HCT116 (cell line): Measurements from ENCODE around the gene PLB1. TPM values are rescaled to one million over a fixed set of nuclear protein-coding genes. Genes with fewer than 3 reads are reported as not detected.

Experiments
- ATAC-seq: fragments of 200-7000 bp; cut with Tn5 transposase; 2 replicates; pipeline ENCODE4 v1.9.1; 2020; ENCODE audit warnings: mild to moderate bottlenecking, moderate library complexity
- BruUV-seq: library from RNA; stranded (reverse); fragments of 400-500 nt; replicated peaks from 2 replicates; lab custom pipeline; 2021; lab: Mats Ljungman, UMichigan
- CTCF ChIA-PET: fragments of 300-600 bp; sonication (Branson Sonifier 250); formaldehyde crosslinking; loops from one replicate; lab custom pipeline; 2021; ENCODE audit warnings: antibody characterized with exemption; lab: Charles Lee
- POLR2A ChIA-PET: fragments of 300-600, 350-600 bp; sonication (Branson Sonifier 250); formaldehyde crosslinking; loops from one replicate; lab custom pipeline; 2021; ENCODE audit warnings: antibody characterized with exemption; lab: Charles Lee
- RAD21 ChIA-PET, 2 experiments: fragments of 300-600 bp; sonication (Branson Sonifier 250); formaldehyde crosslinking; loops; one replicate each; lab custom pipeline; 2023; ENCODE audit warnings: low total read pairs in 2 of 2; ENCODE audit not compliant: uncharacterized antibody in 2 of 2, unreplicated experiment in 2 of 2, low non-redundant PET in 1 of 2; lab: Charles Lee
- DNase-seq: peaks from one replicate; pipeline ENCODE4 v3.0.0-alpha.2; 2010; ENCODE audit warnings: low read depth, low spot score
- H2AFZ ChIP-seq: fragments of 200-600 bp; shearing (Covaris generic), sonication (generic); 2 replicates; pipeline ENCODE4 v1.6.1; 2017; ENCODE audit warnings: low read depth, mixed run types, mixed read lengths, antibody characterized with exemption, low read length; ENCODE audit not compliant: poor library complexity, severe bottlenecking
- H3K27ac ChIP-seq: 2 replicates; pipeline ENCODE4 v1.5.1; 2012; ENCODE audit warnings: low read depth, low read length
- H3K27me3 ChIP-seq: fragments of 200-600 bp; sonication (generic); 2 replicates; pipeline ENCODE4 v1.6.1; 2016; ENCODE audit warnings: mixed run types, low read length, mixed read lengths; ENCODE audit not compliant: insufficient read depth
- H3K36me3 ChIP-seq, 2 experiments: fragments of 200-500 bp in 1 of 2; fragments of 200-600 bp in 1 of 2; sonication (Bioruptor generic) in 1 of 2; sonication (generic) in 1 of 2; 2 replicates each; pipeline versions ENCODE4 v1.5.1 to v1.6.1; 2014 to 2016; ENCODE audit warnings: low read length in 2 of 2, inconsistent platforms in 1 of 2, mixed read lengths in 1 of 2, mixed run types in 1 of 2; ENCODE audit not compliant: insufficient read depth in 2 of 2, control insufficient read depth in 1 of 2
- H3K4me1 ChIP-seq, 2 experiments: fragments of 200-600 bp in 1 of 2; sonication (generic) in 1 of 2; 2 replicates each; pipeline versions ENCODE4 v1.5.1 to v1.6.1; 2012 to 2017; ENCODE audit warnings: low read length in 2 of 2, inconsistent platforms in 1 of 2, mild to moderate bottlenecking in 1 of 2, mixed read lengths in 1 of 2, mixed run types in 1 of 2, moderate library complexity in 1 of 2; ENCODE audit not compliant: insufficient read depth in 2 of 2, control insufficient read depth in 1 of 2
- H3K4me2 ChIP-seq: fragments of 200-600 bp; sonication (generic); 2 replicates; pipeline ENCODE4 v1.6.1; 2017; ENCODE audit warnings: mixed run types, low read length, mixed read lengths
- H3K4me3 ChIP-seq, 2 experiments: fragments of 200-600 bp in 1 of 2; sonication (generic) in 1 of 2; replicated peaks in 1 of 2; 2 replicates each; pipeline ENCODE4 v1.5.1; 2011 to 2016; ENCODE audit warnings: low read length in 2 of 2, control low read depth in 1 of 2, low read depth in 1 of 2, mild to moderate bottlenecking in 1 of 2, mixed read lengths in 1 of 2, mixed run types in 1 of 2
- H3K79me2 ChIP-seq: fragments of 200-600 bp; sonication (generic); 2 replicates; pipeline ENCODE4 v1.6.1; 2017; ENCODE audit warnings: mild to moderate bottlenecking, mixed run types, low read length, moderate library complexity, mixed read lengths; ENCODE audit not compliant: insufficient read depth
- H3K9ac ChIP-seq: fragments of 200-600 bp; sonication (generic); 2 replicates; pipeline ENCODE4 v1.6.1; 2016; ENCODE audit warnings: low read length, mixed read lengths
- H3K9me2 ChIP-seq: fragments of 200-600 bp; sonication (generic), shearing (Covaris generic); 2 replicates; pipeline ENCODE4 v1.6.1; 2017; ENCODE audit warnings: mixed run types, mild to moderate bottlenecking, moderate library complexity; ENCODE audit not compliant: insufficient read depth
- H3K9me3 ChIP-seq, 2 experiments: fragments of 200-500 bp in 1 of 2; fragments of 200-600 bp in 1 of 2; sonication (Bioruptor generic) in 1 of 2; sonication (generic) in 1 of 2; 2 replicates each; pipeline ENCODE4 v1.6.1; 2014 to 2017; ENCODE audit warnings: low read length in 2 of 2, mixed read lengths in 2 of 2, inconsistent platforms in 1 of 2, low read depth in 1 of 2, mild to moderate bottlenecking in 1 of 2, mixed run types in 1 of 2, moderate library complexity in 1 of 2; ENCODE audit not compliant: control insufficient read depth in 1 of 2, insufficient read depth in 1 of 2
- H4K20me1 ChIP-seq: fragments of 200-600 bp; sonication (generic), shearing (Covaris generic); 2 replicates; pipeline ENCODE4 v1.6.1; 2017; ENCODE audit warnings: mixed run types, mild to moderate bottlenecking, moderate library complexity; ENCODE audit not compliant: insufficient read depth
- ATF3 ChIP-seq: IDR thresholded peaks from 2 replicates; pipeline ENCODE4 v1.6.1; 2012
- CBX3 ChIP-seq: IDR thresholded peaks from 2 replicates; pipeline ENCODE4 v1.6.1; 2012; ENCODE audit warnings: low read depth
- CEBPB ChIP-seq: IDR thresholded peaks from 2 replicates; pipeline ENCODE4 v1.6.1; 2012; ENCODE audit warnings: low read depth
- CTCF ChIP-seq, 3 experiments: fragments of 200-600 bp in 1 of 3; sonication (generic) in 1 of 3; IDR thresholded peaks in 2 of 3; conservative IDR thresholded peaks in 1 of 3; 2 replicates each; pipeline ENCODE4 v1.5.1; 2012 to 2017; ENCODE audit warnings: low read depth in 2 of 3, low read length in 2 of 3, antibody characterized with exemption in 1 of 3, borderline replicate concordance in 1 of 3, control low read depth in 1 of 3, mild to moderate bottlenecking in 1 of 3, mixed read lengths in 1 of 3, mixed run types in 1 of 3, moderate library complexity in 1 of 3; ENCODE audit not compliant: insufficient read depth in 1 of 3
- EGR1 ChIP-seq: IDR thresholded peaks from 2 replicates; pipeline ENCODE4 v1.6.1; 2012; ENCODE audit warnings: low read depth
- ELF1 ChIP-seq: IDR thresholded peaks from 2 replicates; pipeline ENCODE4 v1.6.1; 2012; ENCODE audit warnings: low read depth, borderline replicate concordance
- EZH2 ChIP-seq: fragments of 200-600 bp; sonication (generic); IDR thresholded peaks from 2 replicates; pipeline ENCODE4 v1.6.1; 2017; ENCODE audit warnings: antibody characterized with exemption, mixed run types
- EZH2phosphoT487 ChIP-seq: fragments of 200-600 bp; IDR thresholded peaks from 2 replicates; pipeline ENCODE4 v1.6.1; 2018; ENCODE audit warnings: antibody characterized with exemption, borderline replicate concordance
- FOSL1 ChIP-seq: IDR thresholded peaks from 2 replicates; pipeline ENCODE4 v1.6.1; 2012; ENCODE audit warnings: low read depth
- JUND ChIP-seq: IDR thresholded peaks from 2 replicates; pipeline ENCODE4 v1.6.1; 2012
- MAX ChIP-seq: IDR thresholded peaks from 2 replicates; pipeline ENCODE4 v1.6.1; 2012
- POLR2A ChIP-seq: IDR thresholded peaks from 2 replicates; pipeline ENCODE4 v1.7.0; 2011; ENCODE audit warnings: borderline replicate concordance; ENCODE audit not compliant: insufficient read depth, insufficient read length; ENCODE audit errors: extremely low read depth
- POLR2AphosphoS5 ChIP-seq: IDR thresholded peaks from 2 replicates; pipeline ENCODE4 v1.6.1; 2011; ENCODE audit warnings: mild to moderate bottlenecking, low read depth, low read length, moderate library complexity
- REST ChIP-seq: IDR thresholded peaks from 2 replicates; pipeline ENCODE4 v1.6.1; 2012; ENCODE audit warnings: low read depth
- SP1 ChIP-seq: IDR thresholded peaks from 2 replicates; pipeline ENCODE4 v1.6.1; 2012; ENCODE audit warnings: low read depth
- SRF ChIP-seq: IDR thresholded peaks from 2 replicates; pipeline ENCODE4 v1.6.1; 2012; ENCODE audit warnings: low read depth
- TCF7L2 ChIP-seq: IDR thresholded peaks from 2 replicates; pipeline ENCODE4 v1.7.0; 2011; ENCODE audit warnings: borderline replicate concordance, inconsistent platforms; ENCODE audit not compliant: insufficient read depth, insufficient read length; ENCODE audit errors: extremely low read depth
- ZBTB33 ChIP-seq: IDR thresholded peaks from 2 replicates; pipeline ENCODE4 v1.6.1; 2011; ENCODE audit warnings: mild to moderate bottlenecking, low read length, moderate library complexity; ENCODE audit not compliant: insufficient replicate concordance; ENCODE audit errors: extremely low read depth
- ZNF274 ChIP-seq: fragments of 200-500 bp; sonication (Bioruptor generic); IDR thresholded peaks from 2 replicates; pipeline ENCODE4 v1.6.1; 2014; ENCODE audit warnings: mild to moderate bottlenecking, low read depth, low read length, inconsistent platforms
- intact Hi-C: fragments of 100-400 bp; cut with micrococcal nuclease; formaldehyde crosslinking; loops from 2 replicates; pipeline ENCODE4 v1.10.0; 2022
- total RNA-seq: library from RNA; stranded (reverse); gene quantifications from one replicate; pipeline ENCODE4 v1.2.1, GENCODE V29; 2021; ENCODE audit not compliant: unreplicated experiment

PLB1 gene
- total RNA-seq, 1 experiment from 2014 or later: 0.49 TPM

GRCh38 chr2:28496781-28497180, 921 bp downstream of the PLB1 start:
- ATAC-seq (no peak), DNase-seq (no peak)
- Histone ChIP-seq H3K4me2 (no peak overlapping the region), H3K27me3 (no peaks in the 10 kb centered on the region), H3K4me1 (no peaks in the 10 kb centered on the region), H3K79me2 (no peaks in the 10 kb centered on the region), H3K9me2 (no peaks in the 10 kb centered on the region), H3K27ac (no peak overlapping the region), H4K20me1 (no peaks in the 10 kb centered on the region), H2AFZ (no peak overlapping the region), H3K36me3 (no peaks in the 10 kb centered on the region), H3K9me3 (no peaks in the 10 kb centered on the region), H3K9ac (no peak overlapping the region), H3K4me3 (no peak overlapping the region)
- intact Hi-C loops: no loop called here
- ChIA-PET POLR2A (no interaction called here), RAD21 (no interaction called here), CTCF (no interaction called here)
- BruUV-seq: no TSS peak
- TF ChIP-seq CBX3 (no peak), EZH2 (no peak), MAX (no peak), ZBTB33 (no peak), FOSL1 (no peak), SP1 (no peak), CTCF (IDR thresholded peaks at IDR 0.05 in 2 of 3, conservative IDR thresholded peaks at IDR 0.05 in 1 of 3; ENCODE audit: borderline replicate concordance in 1 of 3, insufficient read depth in 1 of 3, low read depth in 2 of 3, low read length in 2 of 3) (no peak), TCF7L2 (no peak), JUND (no peak), SRF (no peak), EGR1 (no peak), ELF1 (no peak), POLR2AphosphoS5 (no peak), POLR2A (no peak), REST (no peak), EZH2phosphoT487 (no peak), ZNF274 (no peak), CEBPB (no peak), ATF3 (no peak)
